Epithelial cell of proximal tubule (primary cell): ENCODE measurements around the gene SNX13. TPM values are rescaled to one million over a fixed set of nuclear protein-coding genes. Genes with fewer than 3 reads are reported as not detected.

ENCODE experiments used
- DNase-seq: peaks from one replicate; pipeline ENCODE4 v3.0.0-alpha.2; 2011; ENCODE audit warnings: low read depth
- H3K4me3 ChIP-seq: 2 replicates; pipeline ENCODE4 v1.5.1; 2011; ENCODE audit warnings: low read depth, mild to moderate bottlenecking, low read length
- total RNA-seq: library from RNA; depleted of rRNA; stranded (reverse); fragments of >200 nt; gene quantifications from 2 replicates; pipeline ENCODE4 v1.2.3, GENCODE V29; 2015
- TF ChIP-seq, protein P1 (sequence below): conservative IDR thresholded peaks from 2 replicates; pipeline ENCODE4 v1.5.1; 2012; ENCODE audit warnings: low read depth, mild to moderate bottlenecking, low read length

SNX13 gene
- total RNA-seq, 1 donor from 2014 or later = 10.8 TPM

DNA sequence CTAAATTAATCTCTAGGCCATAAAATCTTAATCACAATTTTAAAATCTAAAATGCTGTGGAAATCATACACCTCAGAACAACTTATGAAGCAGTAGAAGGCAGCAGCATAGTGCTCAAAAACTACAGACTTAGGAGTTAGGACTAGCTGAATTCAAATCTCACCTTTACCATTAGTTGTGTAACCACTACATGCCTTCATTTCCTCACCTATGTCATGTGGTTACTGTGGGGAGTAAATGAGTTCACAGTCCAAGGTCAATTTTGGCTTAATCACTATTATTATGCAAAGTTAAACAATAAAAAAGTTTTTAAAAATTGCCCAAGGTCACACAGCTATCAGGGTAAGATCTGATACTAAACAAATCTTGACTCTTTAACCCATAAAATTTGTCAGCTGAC lies 37.0 kb downstream of the SNX13 start:
- TF ChIP-seq, protein P1, sequence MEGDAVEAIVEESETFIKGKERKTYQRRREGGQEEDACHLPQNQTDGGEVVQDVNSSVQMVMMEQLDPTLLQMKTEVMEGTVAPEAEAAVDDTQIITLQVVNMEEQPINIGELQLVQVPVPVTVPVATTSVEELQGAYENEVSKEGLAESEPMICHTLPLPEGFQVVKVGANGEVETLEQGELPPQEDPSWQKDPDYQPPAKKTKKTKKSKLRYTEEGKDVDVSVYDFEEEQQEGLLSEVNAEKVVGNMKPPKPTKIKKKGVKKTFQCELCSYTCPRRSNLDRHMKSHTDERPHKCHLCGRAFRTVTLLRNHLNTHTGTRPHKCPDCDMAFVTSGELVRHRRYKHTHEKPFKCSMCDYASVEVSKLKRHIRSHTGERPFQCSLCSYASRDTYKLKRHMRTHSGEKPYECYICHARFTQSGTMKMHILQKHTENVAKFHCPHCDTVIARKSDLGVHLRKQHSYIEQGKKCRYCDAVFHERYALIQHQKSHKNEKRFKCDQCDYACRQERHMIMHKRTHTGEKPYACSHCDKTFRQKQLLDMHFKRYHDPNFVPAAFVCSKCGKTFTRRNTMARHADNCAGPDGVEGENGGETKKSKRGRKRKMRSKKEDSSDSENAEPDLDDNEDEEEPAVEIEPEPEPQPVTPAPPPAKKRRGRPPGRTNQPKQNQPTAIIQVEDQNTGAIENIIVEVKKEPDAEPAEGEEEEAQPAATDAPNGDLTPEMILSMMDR = no peak
- H3K4me3 ChIP-seq = no peak overlapping the region
- no peak for DNase-seq

GRCh38 chr7:17902599-17902998 lies 37.7 kb downstream of the SNX13 start:
- H3K4me3 ChIP-seq = no peak overlapping the region
- no peak for DNase-seq
- TF ChIP-seq, protein P1 = no peak

DNA sequence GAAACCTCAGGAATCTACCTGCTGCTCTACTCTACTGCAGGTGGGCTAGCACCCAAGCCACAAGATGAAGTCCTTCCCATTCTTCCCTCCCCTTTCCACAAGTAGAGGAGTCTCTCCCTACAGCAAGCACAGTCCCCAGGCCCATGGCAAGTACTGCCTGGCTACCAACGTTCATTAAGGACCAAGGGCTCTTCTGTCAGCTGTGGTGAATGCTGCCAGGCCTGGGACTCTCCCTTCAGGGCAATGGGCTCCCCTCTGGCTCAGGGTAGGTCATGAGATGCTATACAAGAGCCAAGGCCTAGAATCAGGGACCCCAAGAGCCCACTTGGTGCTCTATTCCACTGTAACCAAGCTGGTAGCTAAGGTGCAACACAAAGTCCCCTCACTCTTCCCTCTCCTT lies 39.8 kb downstream of the SNX13 start:
- no peak overlapping the region for H3K4me3 ChIP-seq
- no peak for DNase-seq
- TF ChIP-seq, protein P1 = no peak

DNA sequence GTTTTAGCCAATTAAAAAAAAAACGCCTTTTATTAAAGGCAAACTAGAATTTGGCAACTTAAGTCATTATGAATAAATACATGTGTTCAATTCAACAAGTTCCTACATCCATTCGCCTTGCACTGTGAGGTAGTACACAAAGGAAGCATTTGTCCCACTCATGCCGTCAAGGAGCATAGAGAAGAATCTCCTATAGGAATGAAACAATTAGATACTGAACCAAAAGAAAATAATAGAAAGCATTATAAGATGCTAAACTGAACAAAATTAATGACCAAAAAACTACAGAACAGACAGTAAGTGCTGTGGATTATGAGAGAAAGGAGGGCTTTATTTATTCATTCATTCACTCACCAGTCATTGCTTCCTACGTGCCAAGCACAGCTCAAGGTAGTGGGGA lies 42.2 kb downstream of the SNX13 start:
- TF ChIP-seq, protein P1 = no peak

GRCh38 chr7:17887286-17887685 lies 53.0 kb downstream of the SNX13 start:
- no peak for DNase-seq
- H3K4me3 ChIP-seq = no peak overlapping the region
- TF ChIP-seq, protein P1 = no peak

More for the DNA sequence above, 42.2 kb downstream of the SNX13 start:
- no peak for DNase-seq
- no peak overlapping the region for H3K4me3 ChIP-seq

- no peak for DNase-seq
- no peak overlapping the region for H3K4me3 ChIP-seq
- TF ChIP-seq, protein P1 = no peak
These were observed 57.6 kb downstream of the SNX13 start for GRCh38 chr7:17882685-17883084.

- DNase-seq = no peak
- TF ChIP-seq, protein P1 = no peak
- H3K4me3 ChIP-seq = no peak overlapping the region
These were observed 61.1 kb downstream of the SNX13 start for GRCh38 chr7:17879075-17879661.
